ENCODE results near the gene DUSP9.

The DUSP9 gene

GRCh38 chrX:153667956-153668396 lies 21.0 kb downstream of the DUSP9 start:
- peak; percentile 53 for TF ChIP-seq CTCF (IDR thresholded peaks at IDR 0.05)
- H3K4me3 ChIP-seq: peak overlapping the region; percentile 13

GRCh38 chrX:153668423-153669173 lies 21.6 kb downstream of the DUSP9 start:
- Histone ChIP-seq H3K27ac (no peak overlapping the region), H3K4me3 (no peak overlapping the region)
- peak; percentile 61 for DNase-seq (ENCODE audit: low spot score)
- no peak for TF ChIP-seq CTCF (IDR thresholded peaks at IDR 0.05)

More at GRCh38 chrX:153667956-153668396, 21.0 kb downstream of the DUSP9 start:
- no peak overlapping the region for H3K27ac ChIP-seq
- DNase-seq (ENCODE audit: low spot score): peak; percentile 75

GRCh38 chrX:153669174-153669890 lies 22.3 kb downstream of the DUSP9 start:
- peak; percentile 59 for TF ChIP-seq CTCF (IDR thresholded peaks at IDR 0.05)
- no peak overlapping the region for H3K4me3 ChIP-seq
- DNase-seq (ENCODE audit: low spot score): peak; percentile 69
- no peak overlapping the region for H3K27ac ChIP-seq

GRCh38 chrX:153669901-153670731 lies 23.1 kb downstream of the DUSP9 start:
- H3K27ac ChIP-seq: no peak overlapping the region
- TF ChIP-seq CTCF (IDR thresholded peaks at IDR 0.05): no peak
- H3K4me3 ChIP-seq: no peak overlapping the region
- DNase-seq (ENCODE audit: low spot score): peak; percentile 56

- no peak overlapping the region for H3K4me3 ChIP-seq
- no peak overlapping the region for H3K27ac ChIP-seq
- TF ChIP-seq CTCF (IDR thresholded peaks at IDR 0.05): no peak
- peak; percentile 54 for DNase-seq (ENCODE audit: low spot score)
Measured at GRCh38 chrX:153670748-153671588, 24.0 kb downstream of the DUSP9 start.

Data from coronary artery (tissue), 2 donors.